Measurements from ENCODE around the gene PBXIP1. TPM values are rescaled to one million over a fixed set of nuclear protein-coding genes. Genes with fewer than 3 reads are reported as not detected.
"Not testable (repeated sequence)": the region's sequence is repeated elsewhere in the genome, so short reads cannot be mapped to it uniquely, and the experiment has no call there.

Gene PBXIP1
- total RNA-seq, 1 experiment from 2014 or later: 51.0 TPM

- peak; percentile 71 for DNase-seq (ENCODE audit: low spot score)
Measured at GRCh38 chr1:154995301-154995983, 39.5 kb upstream of the PBXIP1 start.

- DNase-seq (ENCODE audit: low spot score): no peak
Measured at GRCh38 chr1:154994591-154994990, 38.7 kb upstream of the PBXIP1 start.

GRCh38 chr1:154994269-154994587 is 38.3 kb upstream of the PBXIP1 start:
- no peak for DNase-seq (ENCODE audit: low spot score)

- no peak for DNase-seq (ENCODE audit: low spot score)
Measured at GRCh38 chr1:154993572-154994268, 37.8 kb upstream of the PBXIP1 start, which contains the start of gene LENEP. TSS of gene LENEP (plus strand) at chr1:154993586. CDS start at chr1:154993608, 22 bp downstream.

- peak; percentile 78 for DNase-seq (ENCODE audit: low spot score)
Measured at GRCh38 chr1:154992721-154993571, 37.0 kb upstream of the PBXIP1 start.

GRCh38 chr1:154990276-154990675 is 34.4 kb upstream of the PBXIP1 start:
- DNase-seq (ENCODE audit: low spot score): no peak

GRCh38 chr1:154989195-154989860 is 33.4 kb upstream of the PBXIP1 start:
- DNase-seq (ENCODE audit: low spot score): no peak

GRCh38 chr1:154988058-154988954 is 32.4 kb upstream of the PBXIP1 start:
- no peak for DNase-seq (ENCODE audit: low spot score)

GRCh38 chr1:154987326-154987725 is 31.4 kb upstream of the PBXIP1 start:
- DNase-seq (ENCODE audit: low spot score): no peak

- not testable (repeated sequence) for DNase-seq (ENCODE audit: low spot score)
Measured at GRCh38 chr1:154986736-154987135, 30.8 kb upstream of the PBXIP1 start.

GRCh38 chr1:154983776-154984466 is 28.0 kb upstream of the PBXIP1 start:
- no peak for DNase-seq (ENCODE audit: low spot score)

GRCh38 chr1:154982897-154983648 is 27.2 kb upstream of the PBXIP1 start, which contains the start of gene FLAD1:
TSS of gene FLAD1 (plus strand) at chr1:154983344. CDS start at chr1:154983695, 351 bp downstream.
- DNase-seq (ENCODE audit: low spot score): peak; percentile 100

GRCh38 chr1:154982341-154982740 is 26.4 kb upstream of the PBXIP1 start:
- DNase-seq (ENCODE audit: low spot score): no peak

- DNase-seq (ENCODE audit: low spot score): no peak
Measured at GRCh38 chr1:154978360-154978759, 22.5 kb upstream of the PBXIP1 start.

- DNase-seq (ENCODE audit: low spot score): not testable (repeated sequence)
Measured at GRCh38 chr1:154977762-154978161, 21.9 kb upstream of the PBXIP1 start.

GRCh38 chr1:154975409-154976059 is 19.6 kb upstream of the PBXIP1 start:
- peak; percentile 63 for DNase-seq (ENCODE audit: low spot score)

GRCh38 chr1:154974808-154975408 is 19.0 kb upstream of the PBXIP1 start:
- DNase-seq (ENCODE audit: low spot score): peak; percentile 98

GRCh38 chr1:154974102-154974807 is 18.4 kb upstream of the PBXIP1 start, which contains the start of gene CKS1B:
TSS of gene CKS1B (plus strand) at chr1:154974681. CDS start at chr1:154974746, 65 bp downstream.
- DNase-seq (ENCODE audit: low spot score): peak; percentile 100

Measured in A172 (cell line).